ENCODE results near the gene NPPC.
"Not testable (repeated sequence)": the region's sequence is repeated elsewhere in the genome, so short reads cannot be mapped to it uniquely, and the experiment has no call there.

The NPPC gene

GRCh38 chr2:231887756-231888155 lies 38.4 kb downstream of the NPPC start:
- no peak for TF ChIP-seq CTCF (IDR thresholded peaks at IDR 0.05; ENCODE audit: insufficient read depth, low read length, missing control alignments)
- ChIA-PET CTCF (interaction anchor here (1.2 kb wide), 1 partner anchor 13 kb away, joined by 4 read pairs; no protein-coding TSS in a partner anchor), POLR2A (no interaction called here)
- no peak overlapping the region for H3K4me3 ChIP-seq (ENCODE audit: low read depth, low read length)
- DNase-seq (ENCODE audit: low read depth, low spot score): no peak

- DNase-seq (ENCODE audit: low read depth, low spot score): no peak
- TF ChIP-seq CTCF (IDR thresholded peaks at IDR 0.05; ENCODE audit: insufficient read depth, low read length, missing control alignments): no peak
- ChIA-PET POLR2A (no interaction called here), CTCF (interaction anchor here (8.3 kb wide), 1 partner anchor 13 kb away, joined by 62 read pairs; no protein-coding TSS in a partner anchor)
- H3K4me3 ChIP-seq (ENCODE audit: low read depth, low read length): no peak overlapping the region
Observed at GRCh38 chr2:231886071-231886681, 40.0 kb downstream of the NPPC start.

- no peak for TF ChIP-seq CTCF (IDR thresholded peaks at IDR 0.05; ENCODE audit: insufficient read depth, low read length, missing control alignments)
- ChIA-PET POLR2A (no interaction called here), CTCF (interaction anchor here (0.7 to 8.3 kb wide), 5 partner anchors 8 to 451 kb away, joined by 3 to 62 read pairs (median 4); no protein-coding TSS in a partner anchor)
- no peak for DNase-seq (ENCODE audit: low read depth, low spot score)
- H3K4me3 ChIP-seq (ENCODE audit: low read depth, low read length): no peak overlapping the region
Observed at GRCh38 chr2:231884438-231885140, 41.6 kb downstream of the NPPC start.

- POLR2A ChIA-PET: no interaction called here
- CTCF ChIA-PET: interaction anchor here (1.2 to 8.3 kb wide), 3 partner anchors 16 to 444 kb away, joined by 3 to 62 read pairs (median 3); no protein-coding TSS in a partner anchor
- H3K4me3 ChIP-seq (ENCODE audit: low read depth, low read length): no peak overlapping the region
- TF ChIP-seq CTCF (IDR thresholded peaks at IDR 0.05; ENCODE audit: insufficient read depth, low read length, missing control alignments): no peak
- DNase-seq (ENCODE audit: low read depth, low spot score): no peak
Observed at GRCh38 chr2:231883468-231883881, 42.7 kb downstream of the NPPC start.

- H3K4me3 ChIP-seq (ENCODE audit: low read depth, low read length): no peak overlapping the region
- ChIA-PET CTCF (interaction anchor here (1.0 to 8.3 kb wide), 4 partner anchors 17 to 445 kb away, joined by 3 to 62 read pairs (median 3); no protein-coding TSS in a partner anchor), POLR2A (no interaction called here)
- TF ChIP-seq CTCF (IDR thresholded peaks at IDR 0.05; ENCODE audit: insufficient read depth, low read length, missing control alignments): no peak
- no peak for DNase-seq (ENCODE audit: low read depth, low spot score)
Observed at GRCh38 chr2:231882646-231883045, 43.5 kb downstream of the NPPC start.

- CTCF ChIA-PET: interaction anchor here (1.7 to 8.3 kb wide), 2 partner anchors 19 to 45 kb away, joined by 4 to 62 read pairs; no protein-coding TSS in a partner anchor
- H3K4me3 ChIP-seq (ENCODE audit: low read depth, low read length); DNase-seq (ENCODE audit: low read depth, low spot score); POLR2A ChIA-PET: not testable (repeated sequence)
Observed at GRCh38 chr2:231880371-231880770, 45.8 kb downstream of the NPPC start.
